ENCODE results near the gene LRRC25. TPM values are rescaled to one million over a fixed set of nuclear protein-coding genes. Genes with fewer than 3 reads are reported as not detected.

Gene LRRC25
- total and polyA plus RNA-seq, 2 of the 4 experiments (the other 2 are of a cell fraction), result 0.03 TPM; not detected in 1

DNA sequence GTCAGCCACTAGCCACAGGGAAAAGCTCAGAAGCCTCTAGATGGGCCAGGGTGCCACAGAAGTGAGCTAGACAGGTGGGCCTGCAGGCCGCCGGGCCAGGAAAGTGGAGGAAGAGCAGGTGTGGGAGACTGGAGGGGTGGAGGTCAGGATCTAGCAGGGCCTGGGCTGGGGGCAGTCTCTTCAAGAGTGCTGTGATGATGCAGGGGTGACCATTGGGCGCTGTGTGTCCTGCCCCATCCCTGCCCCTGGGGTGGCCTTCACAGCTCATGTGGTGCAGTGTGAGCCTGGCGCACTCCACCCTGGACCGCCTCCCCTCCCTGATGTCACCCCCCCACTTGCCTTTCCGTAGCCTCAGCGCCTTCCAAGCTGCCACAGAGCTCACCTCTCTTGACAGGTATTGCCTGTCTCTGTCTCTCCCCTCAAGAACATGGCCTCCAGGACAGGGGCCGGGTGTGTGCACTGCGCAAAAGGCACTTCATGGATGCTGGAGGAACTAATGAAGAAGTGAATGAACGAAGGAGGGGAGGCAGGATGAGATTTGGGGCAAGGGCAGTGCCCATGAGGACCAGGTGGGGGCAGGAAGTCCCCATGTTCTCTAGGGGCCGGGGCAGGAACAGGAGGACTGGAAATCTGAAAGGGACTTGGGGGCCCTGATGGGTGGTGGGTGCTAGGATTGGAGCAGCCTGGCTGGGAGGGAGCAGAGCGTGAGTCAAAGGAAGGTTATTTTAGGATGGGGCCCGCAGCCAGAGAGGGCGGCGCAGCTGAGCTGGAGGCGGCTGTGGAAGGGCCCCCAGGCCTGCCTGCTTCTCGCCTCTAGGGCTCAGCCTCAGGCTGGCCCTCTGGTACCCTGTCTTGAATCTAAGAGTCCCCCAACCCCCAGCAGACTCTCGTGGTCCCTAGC, 28.3 kb upstream of the LRRC25 start:
- Histone ChIP-seq H4K91ac (ENCODE audit: insufficient read depth, low read depth, low read length) (peak overlapping the region; percentile 75), H4K8ac (ENCODE audit: low read depth in 2 of 2, low read length in 2 of 2) (peak overlapping the region in 1 of 2 experiments; percentile 72; a peak in 1 of 4 replicates), H2BK5ac (ENCODE audit: low read depth, low read length, poor library complexity, severe bottlenecking) (peak overlapping the region; percentile 67), H3K4ac (ENCODE audit: low read depth, low read length) (peak overlapping the region; percentile 93), H2AK9ac (replicated peaks; ENCODE audit: low read depth, low read length, poor library complexity) (peak overlapping the region; percentile 92), H3K4me3 (ENCODE audit: insufficient read depth, low read depth, low read length) (no peak overlapping the region), H4K5ac (ENCODE audit: low read depth, low read length) (peak overlapping the region; percentile 23; the same call in 1 of the 2 replicates), H3K56ac (ENCODE audit: extremely low read depth, insufficient read depth, low read length) (no peak overlapping the region), H3K9me3 (ENCODE audit: control insufficient read depth, insufficient read depth, low read length) (no peaks in the 10 kb centered on the region), H2AK5ac (ENCODE audit: low read depth, low read length) (peak overlapping the region; percentile 38), H2BK20ac (ENCODE audit: low read depth, low read length) (peak overlapping the region; percentile 54; the same call in 1 of the 2 replicates), H3K18ac (ENCODE audit: low read depth, low read length) (no peak overlapping the region), H3K79me1 (ENCODE audit: low read depth in 1 of 2, low read length in 2 of 2) (peaks cover 9 to 85% of the 10 kb centered on the region in 2 experiments), H2AFZ (replicated peaks; ENCODE audit: low read length, poor library complexity) (peak overlapping the region; percentile 68), H2BK120ac (ENCODE audit: low read depth, low read length) (peak overlapping the region; percentile 76), H3K36me3 (ENCODE audit: control insufficient read depth, insufficient read depth, low read length) (no peaks in the 10 kb centered on the region; the same call in 1 of the 2 replicates), H2BK15ac (ENCODE audit: low read depth, low read length) (peak overlapping the region; percentile 31; the same call in 1 of the 3 replicates), H3K27ac (ENCODE audit: insufficient read depth, low read length) (peak overlapping the region; percentile 56), H3K27me3 (ENCODE audit: control insufficient read depth, insufficient read depth, low read length) (no peaks in the 10 kb centered on the region), H3K4me2 (ENCODE audit: low read depth, low read length) (peak overlapping the region; percentile 58), H3K14ac (replicated peaks; ENCODE audit: low read depth, low read length) (peak overlapping the region; percentile 67), H3K9ac (ENCODE audit: low read depth, low read length) (peak overlapping the region; percentile 27; the same call in 1 of the 2 replicates), H4K20me1 (ENCODE audit: insufficient read depth, low read length) (peaks cover 73% of the 10 kb centered on the region), H3K4me1 (ENCODE audit: control insufficient read depth, insufficient read depth, low read length) (peaks cover 20% of the 10 kb centered on the region), H3K9me1 (ENCODE audit: insufficient read depth, low read length) (peaks cover 15% of the 10 kb centered on the region), H3K23ac (ENCODE audit: low read depth, low read length) (peak overlapping the region; percentile 44)
- ChIA-PET POLR2A (ENCODE audit: unreplicated experiment) (no interaction called here), CTCF (no interaction called here)
- DNase-seq, result peak; percentile 62
- intact Hi-C loops (cut with micrococcal nuclease) (no loop called here), in situ Hi-C loops (cut with MboI; ENCODE audit: low sequenced_read_pairs) (no loop called here), dilution Hi-C loops (cut with HindIII; ENCODE audit: low sequenced_read_pairs, unreplicated experiment) (no loop called here)
- BruUV-seq (replicated peaks), result no TSS peak
- 75% methylated on average over 2 of the region's 18 CpGs; no CpG with 5 or more reads in 1 of the 2 experiments for WGBS, 2 experiments (ENCODE audit: extremely low coverage in 2 of 2, insufficient read length in 1 of 2)
- peak; percentile 79 for ATAC-seq (ENCODE audit: low read depth)
- TF ChIP-seq, protein P1, sequence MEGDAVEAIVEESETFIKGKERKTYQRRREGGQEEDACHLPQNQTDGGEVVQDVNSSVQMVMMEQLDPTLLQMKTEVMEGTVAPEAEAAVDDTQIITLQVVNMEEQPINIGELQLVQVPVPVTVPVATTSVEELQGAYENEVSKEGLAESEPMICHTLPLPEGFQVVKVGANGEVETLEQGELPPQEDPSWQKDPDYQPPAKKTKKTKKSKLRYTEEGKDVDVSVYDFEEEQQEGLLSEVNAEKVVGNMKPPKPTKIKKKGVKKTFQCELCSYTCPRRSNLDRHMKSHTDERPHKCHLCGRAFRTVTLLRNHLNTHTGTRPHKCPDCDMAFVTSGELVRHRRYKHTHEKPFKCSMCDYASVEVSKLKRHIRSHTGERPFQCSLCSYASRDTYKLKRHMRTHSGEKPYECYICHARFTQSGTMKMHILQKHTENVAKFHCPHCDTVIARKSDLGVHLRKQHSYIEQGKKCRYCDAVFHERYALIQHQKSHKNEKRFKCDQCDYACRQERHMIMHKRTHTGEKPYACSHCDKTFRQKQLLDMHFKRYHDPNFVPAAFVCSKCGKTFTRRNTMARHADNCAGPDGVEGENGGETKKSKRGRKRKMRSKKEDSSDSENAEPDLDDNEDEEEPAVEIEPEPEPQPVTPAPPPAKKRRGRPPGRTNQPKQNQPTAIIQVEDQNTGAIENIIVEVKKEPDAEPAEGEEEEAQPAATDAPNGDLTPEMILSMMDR (conservative IDR thresholded peaks at IDR 0.05; ENCODE audit: low read depth, low read length), result peak; percentile 24; the same call in 1 of the 2 replicates
- TF ChIP-seq SMC3 (IDR thresholded peaks at IDR 0.05; ENCODE audit: low read depth, low read length), result no peak
- TF ChIP-seq MAZ (IDR thresholded peaks at IDR 0.05; ENCODE audit: borderline replicate concordance, low read depth, low read length), result peak; percentile 79
